Trophoblast cell (in vitro differentiated cells and primary cell): Measurements from ENCODE around the gene MAP4K4.

Experiments used
- DNase-seq, 2 donors: peaks; one replicate each; pipeline ENCODE4 v3.0.0-alpha.2; 2016
- H2AFZ ChIP-seq: 2 replicates; pipeline ENCODE4 v1.6.1; 2013; ENCODE audit warnings: low read length, moderate library complexity, mild to moderate bottlenecking; ENCODE audit not compliant: insufficient read depth, poor library complexity
- H2AK5ac ChIP-seq: 2 replicates; pipeline ENCODE4 v1.6.1; 2013; ENCODE audit warnings: mild to moderate bottlenecking, low read length
- H2BK120ac ChIP-seq: 2 replicates; pipeline ENCODE4 v1.6.1; 2013; ENCODE audit warnings: low read length, mild to moderate bottlenecking, moderate library complexity; ENCODE audit not compliant: insufficient read depth, poor library complexity
- H2BK12ac ChIP-seq: 2 replicates; pipeline ENCODE4 v1.6.1; 2013; ENCODE audit warnings: mild to moderate bottlenecking, low read length, moderate library complexity
- H2BK5ac ChIP-seq: 2 replicates; pipeline ENCODE4 v1.6.1; 2013; ENCODE audit warnings: low read length, low read depth, moderate library complexity, mild to moderate bottlenecking; ENCODE audit not compliant: poor library complexity
- H3K14ac ChIP-seq: 2 replicates; pipeline ENCODE4 v1.6.1; 2013; ENCODE audit warnings: mild to moderate bottlenecking, low read length
- H3K18ac ChIP-seq: 2 replicates; pipeline ENCODE4 v1.6.1; 2013; ENCODE audit warnings: mild to moderate bottlenecking, low read length
- H3K23ac ChIP-seq: 2 replicates; pipeline ENCODE4 v1.6.1; 2013; ENCODE audit warnings: low read length
- H3K27ac ChIP-seq: 2 replicates; pipeline ENCODE4 v1.5.1; 2013; ENCODE audit warnings: low read depth, mild to moderate bottlenecking, inconsistent platforms, low read length, moderate library complexity
- H3K27me3 ChIP-seq: 2 replicates; pipeline ENCODE4 v1.6.1; 2013; ENCODE audit warnings: inconsistent platforms, mild to moderate bottlenecking, low read length, moderate library complexity; ENCODE audit not compliant: insufficient read depth
- H3K36me3 ChIP-seq, 2 experiments: 1 replicate in 1 of 2; 2 replicates in 1 of 2; pipeline ENCODE4 v1.6.1; 2013; ENCODE audit warnings: low read length in 2 of 2, mild to moderate bottlenecking in 2 of 2, moderate library complexity in 1 of 2; ENCODE audit not compliant: insufficient read depth in 2 of 2, control insufficient read depth in 1 of 2
- H3K4ac ChIP-seq: 2 replicates; pipeline ENCODE4 v1.6.1; 2013; ENCODE audit warnings: low read depth, mild to moderate bottlenecking, low read length, moderate library complexity
- H3K4me1 ChIP-seq, 2 experiments: 1 replicate in 1 of 2; 2 replicates in 1 of 2; pipeline ENCODE4 v1.6.1; 2013; ENCODE audit warnings: low read length in 2 of 2, mild to moderate bottlenecking in 2 of 2, moderate library complexity in 1 of 2; ENCODE audit not compliant: insufficient read depth in 2 of 2, control insufficient read depth in 1 of 2
- H3K4me2 ChIP-seq: 2 replicates; pipeline ENCODE4 v1.6.1; 2013; ENCODE audit warnings: inconsistent platforms, mild to moderate bottlenecking, low read length, moderate library complexity
- H3K4me3 ChIP-seq: 2 replicates; pipeline ENCODE4 v1.5.1; 2013; ENCODE audit warnings: mild to moderate bottlenecking, low read depth, low read length, inconsistent platforms
- H3K79me1 ChIP-seq: one replicate; pipeline ENCODE4 v1.6.1; 2013; ENCODE audit warnings: low read length
- H3K79me2 ChIP-seq: 2 replicates; pipeline ENCODE4 v1.6.1; 2013; ENCODE audit warnings: low read length, mild to moderate bottlenecking; ENCODE audit not compliant: control insufficient read depth, insufficient read depth, poor library complexity
- H3K9ac ChIP-seq: 2 replicates; pipeline ENCODE4 v1.6.1; 2013; ENCODE audit warnings: mild to moderate bottlenecking, low read length
- H3K9me3 ChIP-seq: 2 replicates; pipeline ENCODE4 v1.6.1; 2013; ENCODE audit warnings: low read depth, mild to moderate bottlenecking, control low read depth, inconsistent platforms, low read length; ENCODE audit not compliant: insufficient read depth
- H4K12ac ChIP-seq: 2 replicates; pipeline ENCODE4 v1.6.1; 2013; ENCODE audit warnings: low read depth, mild to moderate bottlenecking, low read length, moderate library complexity
- H4K8ac ChIP-seq: 2 replicates; pipeline ENCODE4 v1.6.1; 2013; ENCODE audit warnings: low read depth, mild to moderate bottlenecking, low read length, moderate library complexity
- H4K91ac ChIP-seq: one replicate; pipeline ENCODE4 v1.6.1; 2013; ENCODE audit warnings: low read depth, mild to moderate bottlenecking, low read length, moderate library complexity
- WGBS: extraction: QIAGEN DNeasy Blood & Tissue Kit; methylation state at CpG from one replicate; pipeline ENCODE4 v1.1.7; 2013; ENCODE audit warnings: missing lambda C conversion rate; ENCODE audit not compliant: insufficient read length, insufficient coverage; ENCODE audit errors: extremely low coverage; 5-methylcytosine and 5-hydroxymethylcytosine counted together

The MAP4K4 gene

DNA sequence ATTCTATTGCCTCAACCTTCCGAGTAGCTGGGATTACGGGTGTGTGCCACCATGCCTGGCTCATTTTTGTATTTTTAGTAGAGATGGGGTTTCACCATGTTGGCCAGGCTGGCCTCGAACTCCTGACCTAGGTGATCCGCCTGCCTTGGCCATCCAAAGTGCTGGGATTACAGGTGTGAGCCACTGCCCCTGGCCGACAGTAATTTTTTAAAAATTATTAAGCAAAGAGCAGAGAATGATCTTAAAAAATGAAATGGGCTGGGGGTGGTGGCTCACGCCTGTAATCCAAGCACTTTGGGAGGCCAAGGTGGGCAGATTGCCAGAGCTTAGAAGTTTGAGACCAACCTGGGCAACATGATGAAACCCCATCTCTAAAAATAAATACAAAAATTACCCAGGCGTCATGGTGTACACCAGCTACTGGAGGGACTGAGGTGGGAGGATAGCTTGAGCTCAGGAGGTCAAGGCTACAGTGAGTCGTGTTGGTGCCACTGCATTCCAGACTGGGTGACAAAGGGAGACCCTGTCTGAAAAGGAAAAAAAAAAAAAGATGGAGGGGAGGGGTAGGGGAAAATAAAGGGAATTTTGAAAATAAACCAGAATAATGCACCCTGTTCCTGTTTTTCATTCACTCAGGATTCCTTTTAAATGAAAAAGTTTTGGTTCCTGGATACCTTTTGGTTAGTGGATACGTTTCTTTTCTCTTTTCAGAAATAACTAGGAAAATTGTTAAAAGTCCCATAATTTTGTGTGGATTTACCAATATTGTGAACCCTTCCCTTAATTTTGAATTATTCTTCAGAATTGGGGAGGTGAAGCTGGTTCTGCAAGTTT lies 33.9 kb downstream of the MAP4K4 start:
- Histone ChIP-seq H3K9ac (no peak overlapping the region), H3K27me3 (no peaks in the 10 kb centered on the region), H4K91ac (no peak overlapping the region), H3K79me2 (peaks cover 34% of the 10 kb centered on the region), H3K9me3 (no peaks in the 10 kb centered on the region), H3K18ac (no peak overlapping the region), H2BK12ac (no peak overlapping the region), H4K8ac (no peak overlapping the region), H2AFZ (no peak overlapping the region), H3K36me3 (peaks cover 2 to 3% of the 10 kb centered on the region in 2 experiments), H2AK5ac (no peak overlapping the region), H3K14ac (no peak overlapping the region), H3K4me2 (no peak overlapping the region), H3K4me1 (peaks cover 8 to 13% of the 10 kb centered on the region in 2 experiments), H3K23ac (no peak overlapping the region), H2BK5ac (no peak overlapping the region), H2BK120ac (no peak overlapping the region), H3K79me1 (no peaks in the 10 kb centered on the region), H4K12ac (no peak overlapping the region), H3K4ac (peak overlapping the region; percentile 40), H3K27ac (no peak overlapping the region), H3K4me3 (no peak overlapping the region)
- no CpG with 5 or more reads among the region's 9 CpGs for WGBS
- no peak for DNase-seq

DNA sequence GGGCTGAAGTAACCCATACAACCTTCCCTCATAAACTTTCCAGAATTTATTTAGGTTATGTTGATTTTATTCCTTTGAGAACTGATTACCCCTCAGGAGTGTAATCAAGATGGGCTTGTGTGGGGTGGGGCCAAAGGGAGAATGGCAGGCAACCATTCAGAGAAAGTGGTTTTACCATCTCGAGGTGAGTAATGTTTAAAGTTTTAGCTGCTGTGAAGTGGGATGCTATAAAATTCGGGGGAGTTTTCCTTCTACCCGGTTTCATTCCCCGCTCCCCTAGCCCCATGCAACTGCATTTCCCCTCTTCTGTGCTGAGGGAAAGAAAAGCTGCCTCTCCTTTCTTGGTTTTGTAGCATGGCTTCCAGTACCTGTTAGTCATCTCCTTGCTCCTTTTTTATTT lies 34.7 kb downstream of the MAP4K4 start:
- H3K4me1 ChIP-seq: peaks cover 8 to 13% of the 10 kb centered on the region in 2 experiments
- no peak overlapping the region for H4K12ac ChIP-seq
- H3K79me1 ChIP-seq: no peaks in the 10 kb centered on the region
- WGBS: no CpG with 5 or more reads among the region's 4 CpGs
- no peak overlapping the region for H3K14ac ChIP-seq
- no peak overlapping the region for H3K18ac ChIP-seq
- no peak for DNase-seq
- peaks cover 2 to 3% of the 10 kb centered on the region in 2 experiments for H3K36me3 ChIP-seq
- H2AK5ac ChIP-seq: no peak overlapping the region
- H3K9ac ChIP-seq: no peak overlapping the region
- H2BK5ac ChIP-seq: no peak overlapping the region
- no peak overlapping the region for H3K23ac ChIP-seq
- H3K4me3 ChIP-seq: no peak overlapping the region
- H3K79me2 ChIP-seq: peaks cover 34% of the 10 kb centered on the region
- no peak overlapping the region for H3K4me2 ChIP-seq
- H3K27ac ChIP-seq: no peak overlapping the region
- H2BK12ac ChIP-seq: no peak overlapping the region
- no peaks in the 10 kb centered on the region for H3K9me3 ChIP-seq
- no peak overlapping the region for H4K91ac ChIP-seq
- no peak overlapping the region for H2BK120ac ChIP-seq
- H2AFZ ChIP-seq: no peak overlapping the region
- peak overlapping the region; percentile 27 for H3K4ac ChIP-seq
- H3K27me3 ChIP-seq: no peaks in the 10 kb centered on the region
- H4K8ac ChIP-seq: no peak overlapping the region

DNA sequence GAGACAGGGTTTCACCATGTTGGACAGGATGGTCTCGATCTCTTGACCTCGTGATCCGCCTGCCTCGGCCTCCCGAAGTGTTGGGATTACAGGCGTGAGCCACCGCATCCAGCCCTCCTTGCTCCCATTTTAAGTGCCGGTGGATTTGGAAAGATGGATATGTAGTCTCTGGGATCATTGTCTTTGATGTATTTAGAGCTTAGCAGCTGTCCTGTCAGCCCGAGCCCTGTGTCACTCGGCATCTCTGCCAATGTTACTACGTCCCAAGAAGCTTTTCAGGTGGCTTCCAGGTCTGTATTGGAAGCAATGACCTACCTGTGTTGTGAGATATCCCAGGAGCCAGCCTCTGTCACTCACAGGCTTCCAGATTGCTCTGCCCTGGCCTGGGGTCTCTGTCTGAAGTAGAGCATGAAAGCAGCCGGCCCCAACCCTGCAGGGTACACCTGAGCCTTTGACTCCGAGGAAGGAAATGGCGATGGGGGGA lies 35.3 kb downstream of the MAP4K4 start:
- Histone ChIP-seq H3K23ac (no peak overlapping the region), H2BK120ac (no peak overlapping the region), H3K18ac (no peak overlapping the region), H3K36me3 (peaks cover 2 to 3% of the 10 kb centered on the region in 2 experiments), H4K91ac (no peak overlapping the region), H3K4me2 (no peak overlapping the region), H3K9me3 (no peaks in the 10 kb centered on the region), H2BK5ac (no peak overlapping the region), H3K79me2 (peaks cover 33% of the 10 kb centered on the region), H3K4me1 (peaks cover 8 to 13% of the 10 kb centered on the region in 2 experiments), H4K12ac (no peak overlapping the region), H3K4me3 (no peak overlapping the region), H3K14ac (no peak overlapping the region), H3K27ac (no peak overlapping the region), H3K9ac (no peak overlapping the region), H3K79me1 (no peaks in the 10 kb centered on the region), H2AFZ (no peak overlapping the region), H2BK12ac (no peak overlapping the region), H3K4ac (peak overlapping the region; percentile 30), H2AK5ac (no peak overlapping the region), H4K8ac (no peak overlapping the region), H3K27me3 (no peaks in the 10 kb centered on the region)
- no peak for DNase-seq
- no CpG with 5 or more reads among the region's 14 CpGs for WGBS

DNA sequence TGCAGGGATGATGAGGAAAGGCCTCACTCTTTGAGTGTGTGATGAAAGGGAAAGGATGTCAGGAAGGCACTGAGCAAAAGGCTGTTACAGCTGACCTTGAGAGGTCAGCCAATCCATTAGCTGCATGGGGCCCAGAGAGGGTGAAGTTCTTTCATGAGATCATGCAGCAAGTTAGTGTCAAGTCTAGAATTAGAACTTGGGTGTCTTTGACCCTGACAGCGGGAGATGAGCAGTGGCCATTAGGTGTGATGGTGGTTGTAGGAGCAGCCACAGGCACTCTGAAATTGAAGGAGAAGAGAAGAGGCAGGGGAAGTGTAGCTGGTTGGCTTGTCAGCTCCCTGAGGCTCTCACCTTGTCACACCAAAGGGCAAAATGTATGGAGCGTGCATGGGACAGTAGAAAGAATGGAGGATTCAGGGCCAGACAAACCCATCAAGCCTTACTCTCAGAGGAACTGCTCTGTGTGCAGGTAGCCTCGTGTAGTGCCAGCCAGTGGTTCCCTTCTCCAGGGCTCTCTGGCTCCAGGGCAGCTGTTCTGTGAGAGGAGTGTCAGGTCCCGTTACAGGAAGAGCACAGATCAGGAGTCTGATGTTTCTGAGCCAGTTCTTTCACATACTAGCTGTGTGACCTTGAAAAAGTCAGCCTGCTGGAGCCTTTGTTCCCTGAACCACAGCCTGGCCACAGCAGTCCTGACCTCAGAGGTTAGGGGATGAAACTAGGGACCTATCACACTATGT lies 35.9 kb downstream of the MAP4K4 start:
- Histone ChIP-seq H3K4me3 (no peak overlapping the region), H3K4me2 (no peak overlapping the region), H4K12ac (no peak overlapping the region), H3K4ac (peak overlapping the region; percentile 30), H3K14ac (no peak overlapping the region), H3K27ac (no peak overlapping the region), H3K79me2 (peaks cover 32% of the 10 kb centered on the region), H2AFZ (no peak overlapping the region), H2AK5ac (no peak overlapping the region), H4K8ac (no peak overlapping the region), H3K9ac (no peak overlapping the region), H3K23ac (no peak overlapping the region), H2BK120ac (no peak overlapping the region), H3K27me3 (no peaks in the 10 kb centered on the region), H3K18ac (no peak overlapping the region), H3K9me3 (no peaks in the 10 kb centered on the region), H3K4me1 (peaks cover 8 to 13% of the 10 kb centered on the region in 2 experiments), H4K91ac (no peak overlapping the region), H2BK12ac (no peak overlapping the region), H3K79me1 (no peaks in the 10 kb centered on the region), H2BK5ac (no peak overlapping the region), H3K36me3 (peaks cover 2 to 3% of the 10 kb centered on the region in 2 experiments)
- no CpG with 5 or more reads among the region's 4 CpGs for WGBS
- DNase-seq: no peak
